ENCODE results near the gene ARHGAP45. TPM values are rescaled to one million over a fixed set of nuclear protein-coding genes. Genes with fewer than 3 reads are reported as not detected.

Gene ARHGAP45
- total RNA-seq, 2 donors from 2014 or later: 211 to 310 TPM

- Mint-ChIP-seq H3K9me3 (no peaks in the 10 kb centered on the region), H3K4me1 (peaks cover 11% of the 10 kb centered on the region), H3K36me3 (ENCODE audit: low read depth) (peaks cover 38% of the 10 kb centered on the region), H3K27me3 (no peaks in the 10 kb centered on the region), H3K27ac (peak overlapping the region; percentile 85), H3K4me3 (peak overlapping the region; percentile 93)
- ATAC-seq (replicated peaks): peak; percentile 53
These were observed 38.7 kb upstream of the ARHGAP45 start for GRCh38 chr19:1028062-1028926.

DNA sequence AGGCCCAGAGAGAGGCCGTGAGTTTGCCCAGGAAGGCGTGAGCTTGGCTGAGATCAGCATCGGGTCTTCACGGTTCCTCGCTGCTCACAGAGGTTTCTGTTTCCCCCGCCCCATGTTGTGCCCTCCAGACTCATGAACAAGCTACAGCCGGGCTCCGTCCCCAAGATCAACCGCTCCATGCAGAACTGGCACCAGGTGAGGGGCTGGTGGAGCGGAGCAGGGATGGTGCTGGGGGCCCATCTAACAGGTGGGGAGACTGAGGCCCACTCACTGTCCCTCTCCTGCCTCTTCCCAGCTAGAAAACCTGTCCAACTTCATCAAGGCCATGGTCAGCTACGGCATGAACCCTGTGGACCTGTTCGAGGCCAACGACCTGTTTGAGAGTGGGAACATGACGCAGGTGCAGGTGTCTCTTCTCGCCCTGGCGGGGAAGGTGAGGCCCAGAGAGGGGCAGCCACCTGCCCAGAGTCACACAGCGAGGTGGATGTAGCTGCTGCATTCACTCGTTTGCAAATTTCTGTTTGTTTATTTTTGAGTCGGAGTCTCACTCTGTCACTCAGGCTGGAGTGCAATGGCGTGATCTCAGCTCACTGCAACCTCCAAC is 34.6 kb upstream of the ARHGAP45 start:
- no peaks in the 10 kb centered on the region for H3K9me3 Mint-ChIP-seq
- no peak overlapping the region for H3K4me3 Mint-ChIP-seq
- peaks cover 62% of the 10 kb centered on the region for H3K36me3 Mint-ChIP-seq (ENCODE audit: low read depth)
- H3K27me3 Mint-ChIP-seq: no peaks in the 10 kb centered on the region
- no peak for ATAC-seq (replicated peaks)
- no peak overlapping the region for H3K27ac Mint-ChIP-seq
- peaks cover 10% of the 10 kb centered on the region for H3K4me1 Mint-ChIP-seq

GRCh38 chr19:1035998-1036621 is 30.9 kb upstream of the ARHGAP45 start:
- Mint-ChIP-seq H3K27ac (no peak overlapping the region), H3K4me3 (no peak overlapping the region), H3K36me3 (ENCODE audit: low read depth) (peaks cover 63% of the 10 kb centered on the region), H3K4me1 (peaks cover 25% of the 10 kb centered on the region), H3K27me3 (no peaks in the 10 kb centered on the region), H3K9me3 (no peaks in the 10 kb centered on the region)
- ATAC-seq (replicated peaks): no peak

- Mint-ChIP-seq H3K36me3 (ENCODE audit: low read depth) (peaks cover 53% of the 10 kb centered on the region), H3K4me1 (peaks cover 25% of the 10 kb centered on the region), H3K9me3 (no peaks in the 10 kb centered on the region), H3K4me3 (peak overlapping the region; percentile 93), H3K27me3 (no peaks in the 10 kb centered on the region), H3K27ac (peak overlapping the region; percentile 54)
- no peak for ATAC-seq (replicated peaks)
These were observed 29.3 kb upstream of the ARHGAP45 start for GRCh38 chr19:1037621-1038064.

- Mint-ChIP-seq H3K27ac (peak overlapping the region; percentile 82), H3K27me3 (no peaks in the 10 kb centered on the region), H3K4me3 (peak overlapping the region; percentile 93), H3K36me3 (ENCODE audit: low read depth) (peaks cover 43% of the 10 kb centered on the region), H3K4me1 (peaks cover 25% of the 10 kb centered on the region), H3K9me3 (no peaks in the 10 kb centered on the region)
- no peak for ATAC-seq (replicated peaks)
These were observed 27.9 kb upstream of the ARHGAP45 start for GRCh38 chr19:1038978-1039645.

- H3K27ac Mint-ChIP-seq: peak within 1 kb of the TSS; percentile 82
- H3K4me1 Mint-ChIP-seq: peaks cover 25% of the 10 kb centered on the region
- no peaks in the 10 kb centered on the region for H3K27me3 Mint-ChIP-seq
- H3K36me3 Mint-ChIP-seq (ENCODE audit: low read depth): peaks cover 43% of the 10 kb centered on the region
- peak; percentile 96 for ATAC-seq (replicated peaks)
- H3K9me3 Mint-ChIP-seq: no peaks in the 10 kb centered on the region
- H3K4me3 Mint-ChIP-seq: peak within 1 kb of the TSS; percentile 93
These were observed 27.1 kb upstream of the ARHGAP45 start, which contains the start of gene ABCA7 for GRCh38 chr19:1039646-1040475. ABCA7 (plus strand) TSS chr19:1040107; CDS start chr19:1041362, 1,255 bp downstream.

DNA sequence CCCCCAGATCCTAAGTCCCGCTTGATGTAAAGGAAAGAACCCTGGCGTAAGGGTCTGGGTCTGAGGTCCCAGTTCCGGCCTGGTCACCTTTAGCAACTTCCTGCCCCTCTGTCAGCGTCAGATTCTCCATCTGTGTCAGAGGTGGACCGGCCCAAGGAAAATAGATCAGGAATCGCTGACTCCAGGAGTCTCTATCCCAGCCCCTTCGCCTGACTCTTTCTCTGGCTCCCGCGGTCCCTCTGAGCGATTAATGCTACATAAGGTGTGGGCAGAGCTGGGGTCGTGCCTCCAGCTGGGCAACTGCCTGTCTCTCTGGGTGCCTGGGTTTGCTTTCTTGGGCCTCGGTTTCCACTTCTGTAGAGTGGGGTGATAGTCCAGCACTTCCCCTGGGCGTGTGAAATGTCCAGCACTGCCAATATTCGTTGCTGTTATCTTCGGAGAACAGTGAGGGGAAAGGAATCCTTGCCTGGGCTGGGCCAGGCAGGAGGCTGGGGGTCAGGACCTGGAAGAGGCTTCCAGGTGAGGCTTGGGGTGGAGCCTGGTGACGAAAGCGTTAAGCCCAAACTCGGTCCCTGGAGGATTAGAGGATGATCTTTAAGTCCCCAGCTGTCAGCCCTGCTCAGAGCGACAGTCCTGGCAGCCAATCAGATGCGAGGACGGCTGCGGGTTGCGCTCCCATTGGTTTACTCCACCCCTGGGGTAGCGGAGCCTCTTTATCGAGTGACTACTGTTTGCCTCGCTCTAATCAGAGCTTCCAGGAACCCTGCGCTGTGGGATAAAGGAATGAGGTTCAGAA is 26.3 kb upstream of the ARHGAP45 start:
- peak; percentile 73 for ATAC-seq (replicated peaks)
- no peaks in the 10 kb centered on the region for H3K9me3 Mint-ChIP-seq
- H3K4me1 Mint-ChIP-seq: peaks cover 21% of the 10 kb centered on the region
- H3K36me3 Mint-ChIP-seq (ENCODE audit: low read depth): peaks cover 41% of the 10 kb centered on the region
- H3K4me3 Mint-ChIP-seq: peak overlapping the region; percentile 93
- no peaks in the 10 kb centered on the region for H3K27me3 Mint-ChIP-seq
- peak overlapping the region; percentile 82 for H3K27ac Mint-ChIP-seq

GRCh38 chr19:1041272-1041834 is 25.6 kb upstream of the ARHGAP45 start:
- Mint-ChIP-seq H3K9me3 (no peaks in the 10 kb centered on the region), H3K27me3 (no peaks in the 10 kb centered on the region), H3K36me3 (ENCODE audit: low read depth) (peaks cover 34% of the 10 kb centered on the region), H3K27ac (peak overlapping the region; percentile 82), H3K4me3 (peak overlapping the region; percentile 93), H3K4me1 (peaks cover 21% of the 10 kb centered on the region)
- no peak for ATAC-seq (replicated peaks)

GRCh38 chr19:1041835-1042685 is 24.9 kb upstream of the ARHGAP45 start:
- H3K27ac Mint-ChIP-seq: peak overlapping the region; percentile 82
- H3K36me3 Mint-ChIP-seq (ENCODE audit: low read depth): peaks cover 27% of the 10 kb centered on the region
- H3K4me3 Mint-ChIP-seq: peak overlapping the region; percentile 93
- H3K4me1 Mint-ChIP-seq: peaks cover 21% of the 10 kb centered on the region
- no peak for ATAC-seq (replicated peaks)
- H3K27me3 Mint-ChIP-seq: no peaks in the 10 kb centered on the region
- H3K9me3 Mint-ChIP-seq: no peaks in the 10 kb centered on the region

DNA sequence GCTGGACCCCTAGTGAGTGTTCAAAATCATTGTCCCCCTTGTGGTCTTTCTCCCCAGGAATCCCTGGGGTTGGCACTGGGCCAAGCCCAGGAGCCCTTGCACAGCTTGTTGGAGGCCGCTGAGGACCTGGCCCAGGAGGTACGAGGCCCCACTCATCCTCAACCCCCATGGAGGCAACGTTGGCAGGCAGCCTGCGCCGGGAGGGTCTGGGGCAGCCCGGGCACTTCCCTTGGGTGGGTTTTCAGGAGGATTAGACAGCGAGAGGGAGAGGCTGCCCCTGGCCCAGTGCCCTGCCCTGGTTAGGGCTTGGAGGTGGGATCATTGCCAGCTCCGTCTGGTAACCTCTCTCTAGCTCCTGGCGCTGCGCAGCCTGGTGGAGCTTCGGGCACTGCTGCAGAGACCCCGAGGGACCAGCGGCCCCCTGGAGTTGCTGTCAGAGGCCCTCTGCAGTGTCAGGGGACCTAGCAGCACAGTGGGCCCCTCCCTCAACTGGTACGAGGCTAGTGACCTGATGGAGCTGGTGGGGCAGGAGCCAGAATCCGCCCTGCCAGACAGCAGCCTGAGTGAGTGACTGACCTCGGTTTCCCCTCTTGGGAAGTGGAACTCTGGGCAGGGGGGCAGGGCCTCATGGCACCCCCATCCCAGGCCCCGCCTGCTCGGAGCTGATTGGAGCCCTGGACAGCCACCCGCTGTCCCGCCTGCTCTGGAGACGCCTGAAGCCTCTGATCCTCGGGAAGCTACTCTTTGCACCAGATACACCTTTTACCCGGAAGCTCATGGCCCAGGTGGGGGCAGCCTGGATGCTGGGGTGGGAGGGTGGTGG is 24.1 kb upstream of the ARHGAP45 start:
- H3K4me1 Mint-ChIP-seq: peaks cover 15% of the 10 kb centered on the region
- H3K9me3 Mint-ChIP-seq: no peaks in the 10 kb centered on the region
- no peak overlapping the region for H3K4me3 Mint-ChIP-seq
- ATAC-seq (replicated peaks): no peak
- H3K27ac Mint-ChIP-seq: no peak overlapping the region
- no peaks in the 10 kb centered on the region for H3K27me3 Mint-ChIP-seq
- H3K36me3 Mint-ChIP-seq (ENCODE audit: low read depth): peaks cover 19% of the 10 kb centered on the region

GRCh38 chr19:1045247-1045603 is 21.7 kb upstream of the ARHGAP45 start:
- Mint-ChIP-seq H3K4me1 (peaks cover 4% of the 10 kb centered on the region), H3K27ac (no peak overlapping the region), H3K36me3 (ENCODE audit: low read depth) (peaks cover 6% of the 10 kb centered on the region), H3K4me3 (no peak overlapping the region), H3K9me3 (no peaks in the 10 kb centered on the region), H3K27me3 (no peaks in the 10 kb centered on the region)
- peak; percentile 71 for ATAC-seq (replicated peaks)

Measured in activated T-helper 17 cell treated with anti-CD3 and anti-CD28 coated beads, Interleukin-2, amount 50 U/mL, for 72 hours (primary cell).